Non-pigmented ciliary epithelial cell (primary cell): Measurements from ENCODE around the gene FSTL5.

ENCODE experiments used
- DNase-seq: peaks from one replicate; pipeline ENCODE4 v3.0.0-alpha.2; 2010; ENCODE audit warnings: low read depth

The FSTL5 gene

GRCh38 chr4:161444626-161445025 lies 719.2 kb downstream of the FSTL5 start:
- no peak for DNase-seq

GRCh38 chr4:161442921-161443320 lies 720.9 kb downstream of the FSTL5 start:
- DNase-seq: no peak

GRCh38 chr4:161438096-161438495 lies 725.7 kb downstream of the FSTL5 start:
- DNase-seq: no peak

GRCh38 chr4:161428180-161428965 lies 735.4 kb downstream of the FSTL5 start:
- no peak for DNase-seq

- no peak for DNase-seq
Observed at GRCh38 chr4:161419822-161420221, 744.0 kb downstream of the FSTL5 start.

- no peak for DNase-seq
Observed at GRCh38 chr4:161411901-161412300, 751.9 kb downstream of the FSTL5 start.

GRCh38 chr4:161404346-161405110 lies 759.3 kb downstream of the FSTL5 start:
- DNase-seq: peak; percentile 14

- no peak for DNase-seq
Observed at GRCh38 chr4:161403781-161404180, 760.0 kb downstream of the FSTL5 start.

- DNase-seq: no peak
Observed at GRCh38 chr4:161393602-161394001, 770.2 kb downstream of the FSTL5 start.

- DNase-seq: no peak
Observed at GRCh38 chr4:161382655-161383054, 781.1 kb downstream of the FSTL5 start.

- peak; percentile 23 for DNase-seq
Observed at GRCh38 chr4:161376275-161376674, 787.5 kb downstream of the FSTL5 start.

GRCh38 chr4:161364681-161365080 lies 799.1 kb downstream of the FSTL5 start:
- DNase-seq: no peak

GRCh38 chr4:161360982-161361381 lies 802.8 kb downstream of the FSTL5 start:
- no peak for DNase-seq

- DNase-seq: no peak
Observed at GRCh38 chr4:161359491-161359890, 804.3 kb downstream of the FSTL5 start.

- no peak for DNase-seq
Observed at GRCh38 chr4:161356351-161356750, 807.4 kb downstream of the FSTL5 start.

- DNase-seq: no peak
Observed at GRCh38 chr4:161350946-161351345, 812.9 kb downstream of the FSTL5 start.

GRCh38 chr4:161345741-161346140 lies 818.1 kb downstream of the FSTL5 start:
- no peak for DNase-seq

GRCh38 chr4:161343569-161343950 lies 820.2 kb downstream of the FSTL5 start:
- DNase-seq: no peak

- DNase-seq: no peak
Observed at GRCh38 chr4:161342881-161343568, 820.8 kb downstream of the FSTL5 start.

GRCh38 chr4:161336621-161337020 lies 827.2 kb downstream of the FSTL5 start:
- no peak for DNase-seq

- no peak for DNase-seq
Observed at GRCh38 chr4:161336016-161336530, 827.7 kb downstream of the FSTL5 start.
